Suppressor macrophage (primary cell): ENCODE measurements around the gene ANKDD1A.

Experiments used
- DNase-seq, 4 experiments: peaks; one replicate each; pipeline ENCODE4 v3.0.0-alpha.2; 2020 to 2022

Gene ANKDD1A

GRCh38 chr15:64970698-64971097 lies 59.0 kb downstream of the ANKDD1A start:
- DNase-seq, result peak; percentile 73 to 85 (median 84)

- DNase-seq, result no peak
Observed at GRCh38 chr15:64975390-64975789, 63.7 kb downstream of the ANKDD1A start.

GRCh38 chr15:64979252-64979710 lies 67.6 kb downstream of the ANKDD1A start:
- no peak for DNase-seq

- DNase-seq, result no peak
Observed at GRCh38 chr15:64981812-64982431, 70.2 kb downstream of the ANKDD1A start.

GRCh38 chr15:64982472-64982871 lies 70.8 kb downstream of the ANKDD1A start:
- DNase-seq, result no peak

GRCh38 chr15:64985366-64986033 lies 73.8 kb downstream of the ANKDD1A start:
- peak; percentile 57 to 89 (median 77) for DNase-seq

GRCh38 chr15:64987136-64987535 lies 75.4 kb downstream of the ANKDD1A start:
- DNase-seq, result no peak

GRCh38 chr15:64989416-64990167 lies 77.9 kb downstream of the ANKDD1A start, which contains the start of gene SPG21:
Gene SPG21, minus strand, starts transcription at chr15:64989914. Its CDS starts 6,345 bp downstream, at chr15:64983569.
- peak; percentile 97 to 99 (median 98) for DNase-seq

GRCh38 chr15:64990168-64990470 lies 78.4 kb downstream of the ANKDD1A start:
- DNase-seq, result no peak

- no peak for DNase-seq
Observed at GRCh38 chr15:64991536-64992135, 79.9 kb downstream of the ANKDD1A start.

- DNase-seq, result peak in 2 of 4 experiments; percentile 12 to 42
Observed at GRCh38 chr15:64993290-64993689, 81.6 kb downstream of the ANKDD1A start.

- no peak for DNase-seq
Observed at GRCh38 chr15:64997066-64997465, 85.4 kb downstream of the ANKDD1A start.

- no peak for DNase-seq
Observed at GRCh38 chr15:64997745-64998375, 86.2 kb downstream of the ANKDD1A start.

GRCh38 chr15:65004993-65005392 lies 93.3 kb downstream of the ANKDD1A start:
- DNase-seq, result no peak

GRCh38 chr15:65006876-65007275 lies 95.2 kb downstream of the ANKDD1A start:
- DNase-seq, result no peak
